Suprapubic skin (tissue), 4 donors: ENCODE data around the gene SDSL. TPM values are rescaled to one million over a fixed set of nuclear protein-coding genes. Genes with fewer than 3 reads are reported as not detected.

ENCODE experiments used
- DNase-seq, 2 donors: peaks; one replicate each; pipeline ENCODE4 v3.0.0-alpha.2; 2019; ENCODE audit warnings: low spot score in 2 of 2
- H3K27ac ChIP-seq: fragments of 200-600 bp; sonication (generic); one replicate; pipeline ENCODE4 v1.5.1; 2019
- H3K27me3 ChIP-seq: fragments of 200-600 bp; sonication (generic); one replicate; pipeline ENCODE4 v1.5.1; 2019
- H3K36me3 ChIP-seq: fragments of 200-600 bp; sonication (generic); one replicate; pipeline ENCODE4 v1.5.1; 2019
- H3K4me1 ChIP-seq: fragments of 200-600 bp; sonication (generic); one replicate; pipeline ENCODE4 v1.5.1; 2019
- H3K4me3 ChIP-seq: fragments of 200-600 bp; sonication (generic); one replicate; pipeline ENCODE4 v1.5.1; 2019; ENCODE audit warnings: mild to moderate bottlenecking
- H3K9me3 ChIP-seq: fragments of 200-600 bp; sonication (generic); one replicate; pipeline ENCODE4 v1.5.1; 2019
- CTCF ChIP-seq, 2 donors: fragments of 200-600 bp in 1 of 2; fragments of 450-650 bp in 1 of 2; sonication (generic) in 1 of 2; IDR thresholded peaks; one replicate each; pipeline ENCODE4 v1.5.1; 2016 to 2019; ENCODE audit warnings: antibody characterized with exemption in 2 of 2, mild to moderate bottlenecking in 1 of 2, moderate library complexity in 1 of 2
- EP300 ChIP-seq: sonication (generic); formaldehyde crosslinking; IDR thresholded peaks from one replicate; pipeline ENCODE4 v1.6.1; 2017; ENCODE audit warnings: antibody characterized with exemption
- POLR2A ChIP-seq, 2 donors: fragments of 450-650 bp; IDR thresholded peaks; one replicate each; pipeline ENCODE4 v1.6.1; 2017; ENCODE audit warnings: antibody characterized with exemption in 2 of 2, mild to moderate bottlenecking in 2 of 2, moderate library complexity in 2 of 2
- POLR2AphosphoS5 ChIP-seq, 3 donors: sonication (generic); formaldehyde crosslinking; IDR thresholded peaks; one replicate each; pipeline ENCODE4 v1.6.1; 2017; ENCODE audit warnings: antibody characterized with exemption in 3 of 3
- WGBS: methylation state at CpG from one replicate; pipeline ENCODE4 v1.1.5; 2018; 5-methylcytosine and 5-hydroxymethylcytosine counted together
- total RNA-seq, 4 donors: library from RNA; depleted of rRNA; stranded (reverse); fragments of >200 nt; gene quantifications; one replicate each; pipeline ENCODE4 v1.1.0, GENCODE V29; 2016

The SDSL gene
- total RNA-seq, 4 donors from 2014 or later, result 0.56 to 2.2 (median 1.2) TPM; not detected in 1

- no peak overlapping the region for H3K4me3 ChIP-seq
- under 1% methylated on average over 17 of the region's 19 CpGs for WGBS
- no peak overlapping the region for H3K27ac ChIP-seq
- TF ChIP-seq POLR2AphosphoS5 (IDR thresholded peaks at IDR 0.05) (no peak), POLR2A (IDR thresholded peaks at IDR 0.05) (no peak), EP300 (no peak), CTCF (IDR thresholded peaks at IDR 0.05) (no peak)
- H3K27me3 ChIP-seq, result peaks cover 100% of the 10 kb centered on the region
- no peaks in the 10 kb centered on the region for H3K9me3 ChIP-seq
- DNase-seq, result no peak
- no peaks in the 10 kb centered on the region for H3K36me3 ChIP-seq
- no peaks in the 10 kb centered on the region for H3K4me1 ChIP-seq
Measured at GRCh38 chr12:113474635-113475436, 52.7 kb downstream of the SDSL start.

- Histone ChIP-seq H3K4me1 (no peaks in the 10 kb centered on the region), H3K36me3 (no peaks in the 10 kb centered on the region), H3K9me3 (no peaks in the 10 kb centered on the region), H3K27ac (no peak overlapping the region), H3K27me3 (peaks cover 100% of the 10 kb centered on the region), H3K4me3 (no peak overlapping the region)
- no peak for TF ChIP-seq CTCF (IDR thresholded peaks at IDR 0.05)
- no peak for TF ChIP-seq POLR2AphosphoS5 (IDR thresholded peaks at IDR 0.05)
- no peak for TF ChIP-seq EP300
- no peak for TF ChIP-seq POLR2A (IDR thresholded peaks at IDR 0.05)
- under 1% methylated on average over 44 of the region's 50 CpGs for WGBS
- DNase-seq, result no peak
Measured at GRCh38 chr12:113475451-113476175, 53.4 kb downstream of the SDSL start.

- no peak overlapping the region for H3K4me3 ChIP-seq
- no peaks in the 10 kb centered on the region for H3K9me3 ChIP-seq
- no peak overlapping the region for H3K27ac ChIP-seq
- no peak for TF ChIP-seq EP300
- no peak for TF ChIP-seq POLR2AphosphoS5 (IDR thresholded peaks at IDR 0.05)
- no peak for TF ChIP-seq POLR2A (IDR thresholded peaks at IDR 0.05)
- TF ChIP-seq CTCF (IDR thresholded peaks at IDR 0.05), result no peak
- H3K27me3 ChIP-seq, result peaks cover 100% of the 10 kb centered on the region
- no peak for DNase-seq
- WGBS, result 1% methylated on average over 28 of the region's 58 CpGs
- no peaks in the 10 kb centered on the region for H3K4me1 ChIP-seq
- H3K36me3 ChIP-seq, result no peaks in the 10 kb centered on the region
Measured at GRCh38 chr12:113476176-113476986, 54.2 kb downstream of the SDSL start.

GRCh38 chr12:113477171-113477841 is 55.1 kb downstream of the SDSL start:
- no peaks in the 10 kb centered on the region for H3K36me3 ChIP-seq
- no peak for TF ChIP-seq CTCF (IDR thresholded peaks at IDR 0.05)
- no peak for TF ChIP-seq POLR2AphosphoS5 (IDR thresholded peaks at IDR 0.05)
- TF ChIP-seq EP300, result no peak
- TF ChIP-seq POLR2A (IDR thresholded peaks at IDR 0.05), result no peak
- no peak overlapping the region for H3K4me3 ChIP-seq
- no peaks in the 10 kb centered on the region for H3K9me3 ChIP-seq
- peaks cover 99% of the 10 kb centered on the region for H3K27me3 ChIP-seq
- no peak for DNase-seq
- H3K4me1 ChIP-seq, result no peaks in the 10 kb centered on the region
- no peak overlapping the region for H3K27ac ChIP-seq
- 8% methylated on average over 7 of the region's 7 CpGs for WGBS
